HCT116 (cell line): ENCODE measurements around the gene TMEM81. TPM values are rescaled to one million over a fixed set of nuclear protein-coding genes. Genes with fewer than 3 reads are reported as not detected.

ENCODE experiments used
- ATAC-seq: fragments of 200-7000 bp; cut with Tn5 transposase; 2 replicates; pipeline ENCODE4 v1.9.1; 2020; ENCODE audit warnings: mild to moderate bottlenecking, moderate library complexity
- BruUV-seq: library from RNA; stranded (reverse); fragments of 400-500 nt; replicated peaks from 2 replicates; lab custom pipeline; 2021; lab: Mats Ljungman, UMichigan
- CTCF ChIA-PET: fragments of 300-600 bp; sonication (Branson Sonifier 250); formaldehyde crosslinking; loops from one replicate; lab custom pipeline; 2021; ENCODE audit warnings: antibody characterized with exemption; lab: Charles Lee
- POLR2A ChIA-PET: fragments of 300-600, 350-600 bp; sonication (Branson Sonifier 250); formaldehyde crosslinking; loops from one replicate; lab custom pipeline; 2021; ENCODE audit warnings: antibody characterized with exemption; lab: Charles Lee
- RAD21 ChIA-PET, 2 experiments: fragments of 300-600 bp; sonication (Branson Sonifier 250); formaldehyde crosslinking; loops; one replicate each; lab custom pipeline; 2023; ENCODE audit warnings: low total read pairs in 2 of 2; ENCODE audit not compliant: uncharacterized antibody in 2 of 2, unreplicated experiment in 2 of 2, low non-redundant PET in 1 of 2; lab: Charles Lee
- DNase-seq: peaks from one replicate; pipeline ENCODE4 v3.0.0-alpha.2; 2010; ENCODE audit warnings: low read depth, low spot score
- H2AFZ ChIP-seq: fragments of 200-600 bp; shearing (Covaris generic), sonication (generic); 2 replicates; pipeline ENCODE4 v1.6.1; 2017; ENCODE audit warnings: low read depth, mixed run types, mixed read lengths, antibody characterized with exemption, low read length; ENCODE audit not compliant: poor library complexity, severe bottlenecking
- H3K27ac ChIP-seq: 2 replicates; pipeline ENCODE4 v1.5.1; 2012; ENCODE audit warnings: low read depth, low read length
- H3K27me3 ChIP-seq: fragments of 200-600 bp; sonication (generic); 2 replicates; pipeline ENCODE4 v1.6.1; 2016; ENCODE audit warnings: mixed run types, low read length, mixed read lengths; ENCODE audit not compliant: insufficient read depth
- H3K36me3 ChIP-seq, 2 experiments: fragments of 200-500 bp in 1 of 2; fragments of 200-600 bp in 1 of 2; sonication (Bioruptor generic) in 1 of 2; sonication (generic) in 1 of 2; 2 replicates each; pipeline versions ENCODE4 v1.5.1 to v1.6.1; 2014 to 2016; ENCODE audit warnings: low read length in 2 of 2, inconsistent platforms in 1 of 2, mixed read lengths in 1 of 2, mixed run types in 1 of 2; ENCODE audit not compliant: insufficient read depth in 2 of 2, control insufficient read depth in 1 of 2
- H3K4me1 ChIP-seq, 2 experiments: fragments of 200-600 bp in 1 of 2; sonication (generic) in 1 of 2; 2 replicates each; pipeline versions ENCODE4 v1.5.1 to v1.6.1; 2012 to 2017; ENCODE audit warnings: low read length in 2 of 2, inconsistent platforms in 1 of 2, mild to moderate bottlenecking in 1 of 2, mixed read lengths in 1 of 2, mixed run types in 1 of 2, moderate library complexity in 1 of 2; ENCODE audit not compliant: insufficient read depth in 2 of 2, control insufficient read depth in 1 of 2
- H3K4me2 ChIP-seq: fragments of 200-600 bp; sonication (generic); 2 replicates; pipeline ENCODE4 v1.6.1; 2017; ENCODE audit warnings: mixed run types, low read length, mixed read lengths
- H3K4me3 ChIP-seq, 2 experiments: fragments of 200-600 bp in 1 of 2; sonication (generic) in 1 of 2; replicated peaks in 1 of 2; 2 replicates each; pipeline ENCODE4 v1.5.1; 2011 to 2016; ENCODE audit warnings: low read length in 2 of 2, control low read depth in 1 of 2, low read depth in 1 of 2, mild to moderate bottlenecking in 1 of 2, mixed read lengths in 1 of 2, mixed run types in 1 of 2
- H3K79me2 ChIP-seq: fragments of 200-600 bp; sonication (generic); 2 replicates; pipeline ENCODE4 v1.6.1; 2017; ENCODE audit warnings: mild to moderate bottlenecking, mixed run types, low read length, moderate library complexity, mixed read lengths; ENCODE audit not compliant: insufficient read depth
- H3K9ac ChIP-seq: fragments of 200-600 bp; sonication (generic); 2 replicates; pipeline ENCODE4 v1.6.1; 2016; ENCODE audit warnings: low read length, mixed read lengths
- H3K9me2 ChIP-seq: fragments of 200-600 bp; sonication (generic), shearing (Covaris generic); 2 replicates; pipeline ENCODE4 v1.6.1; 2017; ENCODE audit warnings: mixed run types, mild to moderate bottlenecking, moderate library complexity; ENCODE audit not compliant: insufficient read depth
- H3K9me3 ChIP-seq, 2 experiments: fragments of 200-500 bp in 1 of 2; fragments of 200-600 bp in 1 of 2; sonication (Bioruptor generic) in 1 of 2; sonication (generic) in 1 of 2; 2 replicates each; pipeline ENCODE4 v1.6.1; 2014 to 2017; ENCODE audit warnings: low read length in 2 of 2, mixed read lengths in 2 of 2, inconsistent platforms in 1 of 2, low read depth in 1 of 2, mild to moderate bottlenecking in 1 of 2, mixed run types in 1 of 2, moderate library complexity in 1 of 2; ENCODE audit not compliant: control insufficient read depth in 1 of 2, insufficient read depth in 1 of 2
- H4K20me1 ChIP-seq: fragments of 200-600 bp; sonication (generic), shearing (Covaris generic); 2 replicates; pipeline ENCODE4 v1.6.1; 2017; ENCODE audit warnings: mixed run types, mild to moderate bottlenecking, moderate library complexity; ENCODE audit not compliant: insufficient read depth
- ATF3 ChIP-seq: IDR thresholded peaks from 2 replicates; pipeline ENCODE4 v1.6.1; 2012
- CBX3 ChIP-seq: IDR thresholded peaks from 2 replicates; pipeline ENCODE4 v1.6.1; 2012; ENCODE audit warnings: low read depth
- EZH2phosphoT487 ChIP-seq: fragments of 200-600 bp; IDR thresholded peaks from 2 replicates; pipeline ENCODE4 v1.6.1; 2018; ENCODE audit warnings: antibody characterized with exemption, borderline replicate concordance
- MAX ChIP-seq: IDR thresholded peaks from 2 replicates; pipeline ENCODE4 v1.6.1; 2012
- POLR2A ChIP-seq: IDR thresholded peaks from 2 replicates; pipeline ENCODE4 v1.7.0; 2011; ENCODE audit warnings: borderline replicate concordance; ENCODE audit not compliant: insufficient read depth, insufficient read length; ENCODE audit errors: extremely low read depth
- POLR2AphosphoS5 ChIP-seq: IDR thresholded peaks from 2 replicates; pipeline ENCODE4 v1.6.1; 2011; ENCODE audit warnings: mild to moderate bottlenecking, low read depth, low read length, moderate library complexity
- RAD21 ChIP-seq: IDR thresholded peaks from 2 replicates; pipeline ENCODE4 v1.6.1; 2012; ENCODE audit warnings: low read depth, mild to moderate bottlenecking
- REST ChIP-seq: IDR thresholded peaks from 2 replicates; pipeline ENCODE4 v1.6.1; 2012; ENCODE audit warnings: low read depth
- SIN3A ChIP-seq: IDR thresholded peaks from 2 replicates; pipeline ENCODE4 v1.6.1; 2012; ENCODE audit warnings: low read depth
- SRF ChIP-seq: IDR thresholded peaks from 2 replicates; pipeline ENCODE4 v1.6.1; 2012; ENCODE audit warnings: low read depth
- TCF7L2 ChIP-seq: IDR thresholded peaks from 2 replicates; pipeline ENCODE4 v1.7.0; 2011; ENCODE audit warnings: borderline replicate concordance, inconsistent platforms; ENCODE audit not compliant: insufficient read depth, insufficient read length; ENCODE audit errors: extremely low read depth
- YY1 ChIP-seq: IDR thresholded peaks from 2 replicates; pipeline ENCODE4 v1.6.1; 2011; ENCODE audit warnings: low read length, low read depth, moderate library complexity, mild to moderate bottlenecking; ENCODE audit not compliant: insufficient replicate concordance; ENCODE audit errors: extremely low read depth
- ZFX ChIP-seq: fragments of 450-650 bp; IDR thresholded peaks from 2 replicates; pipeline ENCODE4 v1.6.1; 2017
- ZNF274 ChIP-seq: fragments of 200-500 bp; sonication (Bioruptor generic); IDR thresholded peaks from 2 replicates; pipeline ENCODE4 v1.6.1; 2014; ENCODE audit warnings: mild to moderate bottlenecking, low read depth, low read length, inconsistent platforms
- intact Hi-C: fragments of 100-400 bp; cut with micrococcal nuclease; formaldehyde crosslinking; loops from 2 replicates; pipeline ENCODE4 v1.10.0; 2022
- total RNA-seq: library from RNA; stranded (reverse); gene quantifications from one replicate; pipeline ENCODE4 v1.2.1, GENCODE V29; 2021; ENCODE audit not compliant: unreplicated experiment

The TMEM81 gene
- total RNA-seq, 1 experiment from 2014 or later = 4.9 TPM

GRCh38 chr1:205060746-205061145, 23.5 kb downstream of the TMEM81 start:
- no peaks in the 10 kb centered on the region; a peak in 1 of 4 replicates for H3K4me1 ChIP-seq
- H3K4me3 ChIP-seq = no peak overlapping the region
- POLR2A ChIA-PET = interaction anchor here (1.5 kb wide), 1 partner anchor 85 kb away, joined by 5 read pairs; no protein-coding TSS in a partner anchor
- DNase-seq (no peak), ATAC-seq (no peak)
- H3K36me3 ChIP-seq = no peaks in the 10 kb centered on the region
- no peaks in the 10 kb centered on the region for H3K79me2 ChIP-seq
- no peak overlapping the region for H3K4me2 ChIP-seq
- no peaks in the 10 kb centered on the region for H4K20me1 ChIP-seq
- H3K27me3 ChIP-seq = no peaks in the 10 kb centered on the region
- no peaks in the 10 kb centered on the region for H3K9me2 ChIP-seq
- BruUV-seq = no TSS peak
- intact Hi-C loops = loop anchor here (1.0 to 5.0 kb wide), 3 partner anchors 71 to 253 kb away; no protein-coding TSS in a partner anchor
- CTCF ChIA-PET = interaction anchor here (0.6 to 4.3 kb wide), 6 partner anchors 9 to 211 kb away, joined by 3 to 205 read pairs (median 14); no protein-coding TSS in a partner anchor
- TF ChIP-seq POLR2A (no peak), ZNF274 (no peak), SRF (no peak), REST (no peak), YY1 (no peak), SIN3A (no peak), MAX (no peak), RAD21 (no peak), ZFX (no peak), POLR2AphosphoS5 (no peak), TCF7L2 (no peak), CBX3 (no peak), EZH2phosphoT487 (no peak), ATF3 (no peak)
- no peak overlapping the region for H3K27ac ChIP-seq
- H2AFZ ChIP-seq = no peak overlapping the region
- H3K9me3 ChIP-seq = no peaks in the 10 kb centered on the region
- no peak overlapping the region for H3K9ac ChIP-seq
- RAD21 ChIA-PET = interaction anchor here (0.6 to 2.4 kb wide), 3 partner anchors 71 to 74 kb away, joined by 3 to 33 read pairs (median 30); no protein-coding TSS in a partner anchor
